IPS-18c (cell line): ENCODE results near the gene DYDC2.
"Not testable (repeated sequence)": the region's sequence is repeated elsewhere in the genome, so short reads cannot be mapped to it uniquely, and the experiment has no call there.

ENCODE experiments used
- H3K4me3 ChIP-seq: 2 replicates; pipeline ENCODE4 v1.7.0; 2013; ENCODE audit warnings: low read depth, mild to moderate bottlenecking, low read length, moderate library complexity; ENCODE audit not compliant: insufficient read depth
- H3K9me3 ChIP-seq: one replicate; pipeline ENCODE4 v1.6.1; 2013; ENCODE audit warnings: mild to moderate bottlenecking, low read length, moderate library complexity; ENCODE audit not compliant: control insufficient read depth, insufficient read depth

Gene DYDC2

GRCh38 chr10:80356989-80357850 is 639 bp downstream of the DYDC2 start:
- H3K9me3 ChIP-seq, result no peaks in the 10 kb centered on the region
- peak overlapping the region; percentile 46 for H3K4me3 ChIP-seq

- Histone ChIP-seq H3K4me3 (no peak overlapping the region), H3K9me3 (no peaks in the 10 kb centered on the region)
Measured at GRCh38 chr10:80357851-80358125, 1.2 kb downstream of the DYDC2 start.

- H3K4me3 ChIP-seq, H3K9me3 ChIP-seq: not testable (repeated sequence)
Measured at GRCh38 chr10:80358925-80359324, 2.3 kb downstream of the DYDC2 start.

- H3K9me3 ChIP-seq, result no peaks in the 10 kb centered on the region
Measured at GRCh38 chr10:80359644-80360043, 3.1 kb downstream of the DYDC2 start.

GRCh38 chr10:80365510-80365909 is 8.9 kb downstream of the DYDC2 start:
- Histone ChIP-seq H3K9me3 (no peaks in the 10 kb centered on the region), H3K4me3 (no peak overlapping the region)

More at GRCh38 chr10:80359644-80360043, 3.1 kb downstream of the DYDC2 start:
- H3K4me3 ChIP-seq, result no peak overlapping the region

GRCh38 chr10:80371467-80371866 is 14.9 kb downstream of the DYDC2 start:
- no peak overlapping the region for H3K4me3 ChIP-seq
- H3K9me3 ChIP-seq, result no peaks in the 10 kb centered on the region

- Histone ChIP-seq H3K9me3 (no peaks in the 10 kb centered on the region), H3K4me3 (no peak overlapping the region)
Measured at GRCh38 chr10:80372675-80373074, 16.1 kb downstream of the DYDC2 start.

- Histone ChIP-seq H3K4me3 (no peak overlapping the region), H3K9me3 (no peaks in the 10 kb centered on the region)
Measured at GRCh38 chr10:80373502-80373901, 16.9 kb downstream of the DYDC2 start.

- H3K9me3 ChIP-seq, result no peaks in the 10 kb centered on the region
- H3K4me3 ChIP-seq, result no peak overlapping the region
Measured at GRCh38 chr10:80379701-80380100, 23.1 kb downstream of the DYDC2 start.

- Histone ChIP-seq H3K4me3 (no peak overlapping the region), H3K9me3 (no peaks in the 10 kb centered on the region)
Measured at GRCh38 chr10:80380185-80380584, 23.6 kb downstream of the DYDC2 start.

GRCh38 chr10:80382989-80383388 is 26.4 kb downstream of the DYDC2 start:
- Histone ChIP-seq H3K4me3 (no peak overlapping the region), H3K9me3 (no peaks in the 10 kb centered on the region)

- no peaks in the 10 kb centered on the region for H3K9me3 ChIP-seq
- no peak overlapping the region for H3K4me3 ChIP-seq
Measured at GRCh38 chr10:80390740-80391139, 34.2 kb downstream of the DYDC2 start.

- Histone ChIP-seq H3K4me3 (no peak overlapping the region), H3K9me3 (no peaks in the 10 kb centered on the region)
Measured at GRCh38 chr10:80392250-80392649, 35.7 kb downstream of the DYDC2 start.

- Histone ChIP-seq H3K9me3 (no peaks in the 10 kb centered on the region), H3K4me3 (no peak overlapping the region)
Measured at GRCh38 chr10:80394358-80394916, 37.9 kb downstream of the DYDC2 start.

GRCh38 chr10:80397014-80397413 is 40.4 kb downstream of the DYDC2 start:
- no peaks in the 10 kb centered on the region for H3K9me3 ChIP-seq
- no peak overlapping the region for H3K4me3 ChIP-seq

- H3K9me3 ChIP-seq, result no peaks in the 10 kb centered on the region
- no peak overlapping the region for H3K4me3 ChIP-seq
Measured at GRCh38 chr10:80400136-80400804, 43.7 kb downstream of the DYDC2 start.

GRCh38 chr10:80405035-80405434 is 48.5 kb downstream of the DYDC2 start:
- H3K9me3 ChIP-seq, result peaks cover 2% of the 10 kb centered on the region

GRCh38 chr10:80405626-80406025 is 49.0 kb downstream of the DYDC2 start:
- Histone ChIP-seq H3K9me3 (peaks cover 2% of the 10 kb centered on the region), H3K4me3 (no peak overlapping the region)

More at GRCh38 chr10:80405035-80405434, 48.5 kb downstream of the DYDC2 start:
- no peak overlapping the region for H3K4me3 ChIP-seq
